Natural killer cell (primary cell): Measurements from ENCODE around the gene BIN1. TPM values are rescaled to one million over a fixed set of nuclear protein-coding genes. Genes with fewer than 3 reads are reported as not detected.

ENCODE experiments used
- ATAC-seq, 3 donors: fragments of 150-1000 bp in 2 of 3; fragments of 200-7000 bp in 1 of 3; cut with Tn5 transposase; 1 replicate in 1 of 3; 2 replicates in 2 of 3; pipeline ENCODE4 v1.10.0; 2021; ENCODE audit warnings: mild to moderate bottlenecking in 2 of 3, moderate library complexity in 2 of 3
- DNase-seq, 2 donors: peaks; one replicate each; pipeline versions ENCODE4 v3.0.0 to v3.0.0-alpha.2; 2013 to 2021; ENCODE audit warnings: mixed read lengths in 1 of 2
- H3K27ac ChIP-seq: one replicate; pipeline ENCODE4 v1.5.1; 2013; ENCODE audit warnings: mild to moderate bottlenecking, low read length
- H3K27me3 ChIP-seq: one replicate; pipeline ENCODE4 v1.6.1; 2013; ENCODE audit warnings: low read length; ENCODE audit not compliant: control insufficient read depth, insufficient read depth
- H3K36me3 ChIP-seq: one replicate; pipeline ENCODE4 v1.6.1; 2013; ENCODE audit warnings: low read length; ENCODE audit not compliant: control insufficient read depth, insufficient read depth
- H3K4me1 ChIP-seq: one replicate; pipeline ENCODE4 v1.6.1; 2013; ENCODE audit warnings: low read length; ENCODE audit not compliant: control insufficient read depth, insufficient read depth
- H3K4me3 ChIP-seq: one replicate; pipeline ENCODE4 v1.5.1; 2013; ENCODE audit warnings: low read length
- H3K9me3 ChIP-seq: one replicate; pipeline ENCODE4 v1.6.1; 2013; ENCODE audit warnings: low read length; ENCODE audit not compliant: control insufficient read depth, insufficient read depth
- H3K27ac Mint-ChIP-seq, 2 donors: one replicate each; pipeline ENCODE4 v1.8.0; 2022; ENCODE audit warnings: mild to moderate bottlenecking in 2 of 2, mixed read lengths in 2 of 2, moderate library complexity in 1 of 2
- H3K27me3 Mint-ChIP-seq, 2 donors: one replicate each; pipeline ENCODE4 v1.8.0; 2022; ENCODE audit warnings: low read depth in 2 of 2, mixed read lengths in 2 of 2
- H3K36me3 Mint-ChIP-seq: one replicate; pipeline ENCODE4 v1.8.0; 2022; ENCODE audit warnings: mixed read lengths
- H3K4me1 Mint-ChIP-seq, 2 donors: one replicate each; pipeline ENCODE4 v1.8.0; 2022; ENCODE audit warnings: mixed read lengths in 2 of 2
- H3K4me3 Mint-ChIP-seq: one replicate; pipeline ENCODE4 v1.8.0; 2022; ENCODE audit warnings: mild to moderate bottlenecking, moderate library complexity, mixed read lengths
- H3K9me3 Mint-ChIP-seq, 2 donors: one replicate each; pipeline ENCODE4 v1.8.0; 2022; ENCODE audit warnings: mixed read lengths in 2 of 2
- CTCF ChIP-seq: fragments of 200-600 bp; IDR thresholded peaks from one replicate; pipeline ENCODE4 v1.8.0; 2022; ENCODE audit warnings: antibody characterized with exemption
- WGBS: methylation state at CpG from one replicate; pipeline ENCODE4 v1.1.7; 2013; ENCODE audit warnings: missing lambda C conversion rate; ENCODE audit not compliant: insufficient coverage; 5-methylcytosine and 5-hydroxymethylcytosine counted together
- intact Hi-C: fragments of 100-400 bp; cut with micrococcal nuclease; formaldehyde crosslinking; loops from one replicate; pipeline ENCODE4 v1.14.2; 2022
- total RNA-seq, 4 donors: library from RNA; stranded (reverse); fragments of 120-200 nt in 1 of 4; gene quantifications; one replicate each; pipeline versions ENCODE4 v1.2.3 to v1.2.4, GENCODE V29; 2013 to 2022

The BIN1 gene
- total RNA-seq, 3 donors from 2014 or later (not counting 1 experiment from before 2014, with no cell fraction given): 73.5 to 131 (median 107) TPM

- H3K4me3 Mint-ChIP-seq: no peak overlapping the region
- no peak for DNase-seq
These were observed 94.7 kb downstream of the BIN1 start for GRCh38 chr2:127012215-127012614.

DNA sequence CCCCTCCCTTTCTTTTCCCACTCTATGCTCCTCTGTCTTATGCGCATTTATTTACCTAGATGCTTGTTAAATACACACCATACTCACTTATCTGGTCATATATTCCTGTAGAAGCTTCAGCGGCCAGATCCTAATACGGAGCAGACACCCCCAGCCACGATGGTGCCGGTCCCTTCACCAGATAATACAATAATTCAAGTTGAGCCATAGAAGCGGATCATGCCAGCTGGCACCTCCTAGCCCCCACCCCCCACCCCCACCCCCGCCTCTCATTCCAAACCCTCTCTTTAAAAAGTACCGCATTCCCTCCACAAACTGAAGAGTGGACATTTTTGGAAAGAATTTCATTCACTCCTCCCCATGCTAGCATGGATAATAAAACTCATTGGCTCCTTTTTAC lies 95.2 kb downstream of the BIN1 start:
- Mint-ChIP-seq H3K9me3 (no peaks in the 10 kb centered on the region), H3K27ac (no peak overlapping the region), H3K4me3 (no peak overlapping the region), H3K36me3 (no peaks in the 10 kb centered on the region), H3K27me3 (peaks cover 26 to 39% of the 10 kb centered on the region in 2 donors), H3K4me1 (no peaks in the 10 kb centered on the region)
- intact Hi-C loops: no loop called here
- Histone ChIP-seq H3K36me3 (no peaks in the 10 kb centered on the region), H3K27ac (no peak overlapping the region), H3K27me3 (peaks cover 2% of the 10 kb centered on the region), H3K9me3 (no peaks in the 10 kb centered on the region), H3K4me3 (no peak overlapping the region), H3K4me1 (no peaks in the 10 kb centered on the region)
- DNase-seq (no peak), ATAC-seq (no peak)
- 83% methylated on average over 3 of the region's 8 CpGs for WGBS
- TF ChIP-seq CTCF: no peak

More at GRCh38 chr2:127012215-127012614, 94.7 kb downstream of the BIN1 start:
- H3K9me3 Mint-ChIP-seq: no peaks in the 10 kb centered on the region
- no peak for TF ChIP-seq CTCF
- H3K27ac Mint-ChIP-seq: no peak overlapping the region
- ATAC-seq: no peak
- Histone ChIP-seq H3K27me3 (peaks cover 2% of the 10 kb centered on the region), H3K4me3 (no peak overlapping the region), H3K36me3 (no peaks in the 10 kb centered on the region), H3K27ac (no peak overlapping the region), H3K9me3 (no peaks in the 10 kb centered on the region), H3K4me1 (no peaks in the 10 kb centered on the region)
- H3K36me3 Mint-ChIP-seq: no peaks in the 10 kb centered on the region
- H3K4me1 Mint-ChIP-seq: no peaks in the 10 kb centered on the region
- H3K27me3 Mint-ChIP-seq: peaks cover 28 to 35% of the 10 kb centered on the region in 2 donors
- intact Hi-C loops: no loop called here
- WGBS: 95% methylated on average over 2 of the region's 2 CpGs

- 87% methylated on average over 2 of the region's 2 CpGs for WGBS
- no peaks in the 10 kb centered on the region for H3K4me1 Mint-ChIP-seq
- Histone ChIP-seq H3K4me1 (no peaks in the 10 kb centered on the region), H3K9me3 (no peaks in the 10 kb centered on the region), H3K4me3 (no peak overlapping the region), H3K27me3 (peaks cover 2% of the 10 kb centered on the region), H3K27ac (no peak overlapping the region), H3K36me3 (no peaks in the 10 kb centered on the region)
- H3K27ac Mint-ChIP-seq: no peak overlapping the region
- peaks cover 26 to 40% of the 10 kb centered on the region in 2 donors for H3K27me3 Mint-ChIP-seq
- no peak for TF ChIP-seq CTCF
- H3K36me3 Mint-ChIP-seq: no peaks in the 10 kb centered on the region
- intact Hi-C loops: no loop called here
- DNase-seq: no peak
- ATAC-seq: no peak
- no peak overlapping the region for H3K4me3 Mint-ChIP-seq
- H3K9me3 Mint-ChIP-seq: no peaks in the 10 kb centered on the region
These were observed 95.7 kb downstream of the BIN1 start for GRCh38 chr2:127011231-127011661.
